Measurements from ENCODE around the gene SMTNL2.
"Not testable (repeated sequence)": the region's sequence is repeated elsewhere in the genome, so short reads cannot be mapped to it uniquely, and the experiment has no call there.

The SMTNL2 gene

DNA sequence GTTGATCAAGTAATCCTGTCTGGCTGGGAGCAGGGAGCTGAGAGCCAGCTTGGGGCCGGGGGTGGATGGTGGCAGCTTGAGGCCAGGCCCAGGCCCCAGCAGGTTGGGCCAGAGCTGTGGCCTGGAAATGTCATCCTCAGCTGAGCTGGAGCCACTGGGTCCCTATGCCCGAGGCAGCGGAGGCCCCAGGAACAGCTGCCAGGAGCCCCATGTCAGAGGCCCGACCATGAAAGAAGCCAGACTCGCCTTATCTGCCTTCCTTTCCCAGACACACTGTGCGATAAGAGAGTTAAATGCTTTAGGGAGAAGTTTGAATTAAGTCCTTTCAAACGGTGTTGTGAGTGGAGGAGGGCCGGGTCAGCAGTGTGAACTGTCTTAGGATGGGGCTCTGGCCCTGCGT is 3.5 kb downstream of the SMTNL2 start:
- no peak overlapping the region for H3K4me3 ChIP-seq (ENCODE audit: low read depth, low read length)
- H3K27me3 ChIP-seq (replicated peaks): peaks cover 47% of the 10 kb centered on the region
- in situ Hi-C loops (cut with HindIII; ENCODE audit: low pct_ligation_motif_present, low sequenced_read_pairs): no loop called here
- DNase-seq: no peak
- TF ChIP-seq, protein P1, sequence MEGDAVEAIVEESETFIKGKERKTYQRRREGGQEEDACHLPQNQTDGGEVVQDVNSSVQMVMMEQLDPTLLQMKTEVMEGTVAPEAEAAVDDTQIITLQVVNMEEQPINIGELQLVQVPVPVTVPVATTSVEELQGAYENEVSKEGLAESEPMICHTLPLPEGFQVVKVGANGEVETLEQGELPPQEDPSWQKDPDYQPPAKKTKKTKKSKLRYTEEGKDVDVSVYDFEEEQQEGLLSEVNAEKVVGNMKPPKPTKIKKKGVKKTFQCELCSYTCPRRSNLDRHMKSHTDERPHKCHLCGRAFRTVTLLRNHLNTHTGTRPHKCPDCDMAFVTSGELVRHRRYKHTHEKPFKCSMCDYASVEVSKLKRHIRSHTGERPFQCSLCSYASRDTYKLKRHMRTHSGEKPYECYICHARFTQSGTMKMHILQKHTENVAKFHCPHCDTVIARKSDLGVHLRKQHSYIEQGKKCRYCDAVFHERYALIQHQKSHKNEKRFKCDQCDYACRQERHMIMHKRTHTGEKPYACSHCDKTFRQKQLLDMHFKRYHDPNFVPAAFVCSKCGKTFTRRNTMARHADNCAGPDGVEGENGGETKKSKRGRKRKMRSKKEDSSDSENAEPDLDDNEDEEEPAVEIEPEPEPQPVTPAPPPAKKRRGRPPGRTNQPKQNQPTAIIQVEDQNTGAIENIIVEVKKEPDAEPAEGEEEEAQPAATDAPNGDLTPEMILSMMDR (IDR thresholded peaks at IDR 0.05; ENCODE audit: low read depth, low read length, missing control alignments): no peak
- no peak overlapping the region for H3K27ac ChIP-seq
- no peaks in the 10 kb centered on the region for H3K36me3 ChIP-seq (replicated peaks)

DNA sequence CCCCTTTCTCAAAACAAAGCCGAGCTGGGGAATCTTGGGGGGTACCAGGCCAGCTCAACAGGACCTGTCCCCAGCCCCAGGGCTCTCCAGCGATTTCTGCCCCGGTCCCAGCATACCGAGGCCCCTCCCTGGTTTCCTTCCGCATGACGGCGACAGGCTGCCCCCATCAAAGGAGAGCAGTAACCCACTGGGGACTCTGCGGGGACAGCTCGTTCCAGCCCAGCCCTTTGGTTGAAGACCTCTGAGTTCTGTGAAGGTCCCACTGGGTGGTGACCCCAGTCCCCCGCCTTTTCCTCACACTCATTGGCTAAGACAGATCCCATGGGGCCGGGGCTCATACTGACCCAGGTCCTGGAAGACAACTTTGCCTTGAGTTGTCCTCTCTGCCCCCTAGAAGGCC is 4.1 kb downstream of the SMTNL2 start:
- Histone ChIP-seq H3K36me3 (replicated peaks) (no peaks in the 10 kb centered on the region), H3K4me3 (ENCODE audit: low read depth, low read length) (no peak overlapping the region), H3K27me3 (replicated peaks) (peaks cover 41% of the 10 kb centered on the region), H3K27ac (no peak overlapping the region)
- DNase-seq: no peak
- in situ Hi-C loops (cut with HindIII; ENCODE audit: low pct_ligation_motif_present, low sequenced_read_pairs): no loop called here
- TF ChIP-seq, protein P1 (IDR thresholded peaks at IDR 0.05; ENCODE audit: low read depth, low read length, missing control alignments): no peak

DNA sequence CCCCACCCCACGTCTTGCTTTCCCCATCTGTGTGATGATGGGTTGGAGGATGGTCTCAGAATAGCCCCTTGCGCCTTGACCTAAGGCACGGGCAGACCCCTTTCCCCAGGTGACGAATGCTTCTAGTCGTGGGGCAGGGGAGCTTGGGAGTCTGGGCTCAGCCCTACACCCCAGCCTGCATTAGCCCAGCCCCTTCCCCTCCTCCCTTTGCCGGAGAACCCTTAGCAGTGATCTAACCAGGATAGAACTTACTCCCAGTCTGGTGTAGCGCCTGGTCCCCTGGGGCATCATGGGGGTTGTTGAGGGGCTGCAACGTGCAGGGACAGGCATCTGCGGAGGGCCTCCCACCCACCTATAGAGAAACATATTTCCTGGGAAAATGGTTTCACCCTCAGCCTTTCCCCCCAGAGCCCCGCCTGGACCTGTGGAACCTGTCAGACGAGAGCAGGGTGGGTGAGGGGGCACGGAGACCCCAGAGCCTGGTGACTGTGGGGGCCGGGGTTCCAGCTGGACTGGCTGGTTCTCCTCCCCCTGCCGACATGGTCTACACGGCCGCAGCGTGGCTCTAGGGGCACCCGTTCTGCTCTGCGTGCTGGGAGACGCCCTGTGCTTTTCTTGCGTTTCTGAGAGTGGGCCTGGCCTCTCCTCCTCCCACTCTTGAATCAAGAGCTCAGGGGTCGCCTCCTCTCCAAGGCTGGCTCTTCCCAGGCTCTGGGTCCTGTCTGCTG is 4.7 kb downstream of the SMTNL2 start:
- Histone ChIP-seq H3K4me3 (ENCODE audit: low read depth, low read length) (no peak overlapping the region), H3K27me3 (replicated peaks) (peaks cover 34% of the 10 kb centered on the region), H3K36me3 (replicated peaks) (no peaks in the 10 kb centered on the region), H3K27ac (no peak overlapping the region)
- TF ChIP-seq, protein P1 (IDR thresholded peaks at IDR 0.05; ENCODE audit: low read depth, low read length, missing control alignments): no peak
- in situ Hi-C loops (cut with HindIII; ENCODE audit: low pct_ligation_motif_present, low sequenced_read_pairs): no loop called here
- no peak for DNase-seq

DNA sequence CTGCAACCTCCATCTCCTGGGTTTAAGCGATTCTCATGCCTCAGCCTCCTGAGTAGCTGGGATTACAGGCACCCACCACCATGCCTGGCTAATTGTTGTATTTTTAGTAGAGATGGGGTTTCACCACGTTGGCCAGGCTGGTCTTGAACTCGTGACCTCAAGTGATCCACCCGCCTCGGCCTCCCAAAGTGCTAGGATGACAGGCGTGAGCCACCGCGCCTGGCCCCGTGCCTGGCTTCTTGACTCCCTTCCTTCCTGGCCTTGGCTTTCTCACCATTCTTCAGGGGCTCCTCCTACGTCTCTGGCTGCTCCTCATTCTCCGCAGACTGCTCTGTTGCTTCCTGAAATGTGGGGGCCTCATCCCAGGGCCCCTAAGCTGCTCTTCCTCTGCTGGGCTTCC is 5.7 kb downstream of the SMTNL2 start:
- H3K27ac ChIP-seq; DNase-seq; H3K4me3 ChIP-seq (ENCODE audit: low read depth, low read length); H3K36me3 ChIP-seq (replicated peaks); in situ Hi-C loops (cut with HindIII; ENCODE audit: low pct_ligation_motif_present, low sequenced_read_pairs): not testable (repeated sequence)
- H3K27me3 ChIP-seq (replicated peaks): peaks cover 25% of the 10 kb centered on the region

DNA sequence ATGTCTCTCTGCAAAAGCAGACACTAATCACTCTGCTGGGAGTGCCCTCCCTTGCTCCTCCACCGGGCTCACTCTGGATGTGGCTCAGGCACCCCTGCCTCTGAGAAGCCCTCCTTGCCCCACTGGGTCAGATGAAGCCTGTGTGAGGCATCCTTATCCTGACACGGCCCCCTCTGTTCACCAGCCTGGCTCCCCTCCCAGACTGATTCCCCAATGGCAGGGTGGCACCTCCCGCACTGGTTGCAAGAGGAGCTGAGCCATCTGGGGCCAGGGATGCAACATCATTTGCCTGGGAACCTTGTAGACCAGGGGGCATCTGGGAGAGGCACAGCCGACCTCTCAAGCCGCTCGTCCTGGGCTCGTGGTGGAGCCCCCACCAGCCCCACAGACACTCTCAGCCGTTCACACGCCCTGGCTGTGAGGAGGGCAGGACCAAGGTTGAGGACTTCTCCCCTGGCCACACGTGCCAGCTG is 6.7 kb downstream of the SMTNL2 start:
- Histone ChIP-seq H3K27ac (no peak overlapping the region), H3K27me3 (replicated peaks) (peaks cover 15% of the 10 kb centered on the region), H3K36me3 (replicated peaks) (no peaks in the 10 kb centered on the region), H3K4me3 (ENCODE audit: low read depth, low read length) (no peak overlapping the region)
- in situ Hi-C loops (cut with HindIII; ENCODE audit: low pct_ligation_motif_present, low sequenced_read_pairs): no loop called here
- TF ChIP-seq, protein P1 (IDR thresholded peaks at IDR 0.05; ENCODE audit: low read depth, low read length, missing control alignments): no peak
- no peak for DNase-seq

DNA sequence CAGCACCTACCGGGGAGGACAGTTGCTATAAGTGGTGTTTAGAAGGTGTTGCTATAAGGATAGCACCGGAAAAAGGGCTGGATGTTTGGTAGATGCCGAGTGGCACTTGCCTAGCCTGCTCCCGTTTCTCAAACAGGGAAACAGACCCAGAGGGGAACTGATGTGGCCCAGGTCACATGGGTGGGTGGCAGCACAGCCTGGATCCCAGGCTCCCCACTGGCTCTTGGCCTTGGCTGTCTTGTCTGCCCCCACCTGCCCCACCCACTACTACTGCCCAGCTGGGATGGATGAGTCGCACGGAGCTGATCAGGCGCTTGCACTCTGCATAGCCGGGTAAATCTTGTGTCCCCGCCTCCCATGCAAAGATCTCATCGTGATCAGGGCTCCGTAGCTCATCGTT is 7.2 kb downstream of the SMTNL2 start:
- H3K36me3 ChIP-seq (replicated peaks): no peaks in the 10 kb centered on the region
- H3K27me3 ChIP-seq (replicated peaks): peaks cover 13% of the 10 kb centered on the region
- in situ Hi-C loops (cut with HindIII; ENCODE audit: low pct_ligation_motif_present, low sequenced_read_pairs): no loop called here
- no peak overlapping the region for H3K4me3 ChIP-seq (ENCODE audit: low read depth, low read length)
- TF ChIP-seq, protein P1 (IDR thresholded peaks at IDR 0.05; ENCODE audit: low read depth, low read length, missing control alignments): no peak
- no peak overlapping the region for H3K27ac ChIP-seq
- peak; percentile 23 for DNase-seq
